ENCODE results near the gene SPIRE2.
A peak's percentile ranks its signal among the peaks of the same experiment; 100 is the strongest.
"Not testable (repeated sequence)": the region's sequence is repeated elsewhere in the genome, so short reads cannot be mapped to it uniquely, and the experiment has no call there.

The SPIRE2 gene

GRCh38 chr16:89828199-89828869 is at the start of gene SPIRE2:
TSS of gene SPIRE2 (plus strand) at chr16:89828475. CDS start at chr16:89828551, 76 bp downstream.
- DNase-seq (ENCODE audit: low read depth), result peak; percentile 84

DNA sequence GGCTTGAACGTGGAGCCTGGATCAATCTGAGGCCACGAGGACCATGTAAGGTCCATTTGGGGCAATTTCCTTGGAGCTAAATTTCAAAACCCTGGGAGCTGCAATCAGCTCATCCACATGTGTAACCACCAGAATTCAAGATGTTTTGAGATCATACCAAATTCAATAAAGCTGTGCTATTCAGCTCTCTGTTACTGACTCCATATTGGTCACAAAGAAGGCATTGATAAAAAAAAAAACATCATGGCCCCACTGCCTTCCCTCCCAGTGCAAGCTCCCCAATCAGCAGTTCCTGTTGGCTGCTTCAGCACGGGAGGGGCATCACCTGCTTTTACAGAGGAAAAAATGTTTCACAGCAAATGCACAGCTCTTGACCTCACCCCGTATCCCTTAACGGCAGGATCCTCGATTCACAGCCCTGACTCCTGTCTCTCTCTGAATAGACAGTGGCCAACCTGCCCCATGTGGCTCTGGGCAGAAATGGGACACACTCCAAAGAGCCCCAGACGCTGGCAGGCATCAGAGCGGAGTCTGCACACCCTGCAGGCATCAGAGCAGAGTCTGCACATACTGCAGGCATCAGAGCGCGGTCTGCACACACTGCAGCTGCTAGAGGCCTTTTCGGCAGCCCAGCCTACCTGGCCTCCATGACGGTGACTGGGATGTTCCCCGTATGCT is 48.9 kb upstream of the SPIRE2 start:
- DNase-seq (ENCODE audit: low read depth), result no peak

- DNase-seq (ENCODE audit: low read depth), result no peak
Measured at GRCh38 chr16:89779909-89780305, 48.4 kb upstream of the SPIRE2 start.

GRCh38 chr16:89782489-89782888 is 45.8 kb upstream of the SPIRE2 start:
- DNase-seq (ENCODE audit: low read depth), result no peak

GRCh38 chr16:89783952-89784351 is 44.3 kb upstream of the SPIRE2 start:
- not testable (repeated sequence) for DNase-seq (ENCODE audit: low read depth)

DNA sequence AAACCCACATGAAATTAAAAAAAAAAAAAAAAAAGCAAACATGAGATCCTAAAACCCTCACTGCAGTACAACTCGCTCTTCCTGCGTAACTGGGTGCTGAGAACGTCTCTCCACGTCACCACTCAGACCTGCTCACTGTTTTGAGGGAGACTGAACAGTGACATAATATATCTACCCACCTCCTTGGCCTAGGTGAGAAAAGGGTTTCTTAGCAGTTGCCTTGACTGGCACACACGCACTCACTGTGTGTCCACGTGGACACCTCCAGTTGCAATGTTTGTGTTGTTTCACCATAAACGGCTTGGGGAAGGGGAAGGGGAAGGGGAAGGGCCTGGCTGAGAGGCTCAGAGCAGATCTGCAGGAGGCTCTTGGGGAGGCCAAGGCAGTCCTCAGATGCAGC is 43.9 kb upstream of the SPIRE2 start:
- DNase-seq (ENCODE audit: low read depth), result no peak

DNA sequence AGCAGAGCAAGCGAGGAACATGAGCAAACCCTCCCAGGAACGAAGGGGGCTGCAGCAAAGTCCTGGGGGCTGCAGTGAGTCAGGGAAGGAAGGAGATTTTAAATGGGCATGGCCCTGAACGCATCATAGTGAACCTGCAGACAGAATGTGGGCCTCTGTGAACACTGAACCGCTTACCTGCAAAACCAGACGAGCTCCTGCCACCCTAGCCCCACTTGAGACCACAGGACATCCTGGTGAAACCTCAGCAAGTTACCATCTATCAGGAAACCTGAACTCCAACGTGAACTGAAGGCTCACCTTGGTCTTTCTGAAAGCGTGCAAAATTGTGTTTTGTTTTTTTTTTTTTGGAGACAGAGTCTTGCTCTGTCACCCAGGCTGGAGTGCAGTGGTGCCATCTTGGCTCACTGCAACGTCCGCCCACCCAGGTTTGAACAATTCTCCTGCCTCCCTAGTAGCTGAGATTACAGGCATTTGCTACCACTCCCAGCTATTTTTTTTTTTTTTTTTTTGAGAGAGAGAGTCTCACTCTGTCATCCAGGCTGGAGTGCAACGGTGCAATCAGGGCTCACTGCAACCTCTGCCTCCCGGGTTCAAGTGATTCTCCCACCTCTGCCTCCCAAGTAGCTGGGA is 42.6 kb upstream of the SPIRE2 start:
- DNase-seq (ENCODE audit: low read depth), result no peak

- no peak for DNase-seq (ENCODE audit: low read depth)
Measured at GRCh38 chr16:89786474-89787364, 41.6 kb upstream of the SPIRE2 start.

- no peak for DNase-seq (ENCODE audit: low read depth)
Measured at GRCh38 chr16:89787365-89787805, 40.9 kb upstream of the SPIRE2 start.

GRCh38 chr16:89791278-89791995 is 36.8 kb upstream of the SPIRE2 start:
- no peak for DNase-seq (ENCODE audit: low read depth)

GRCh38 chr16:89793092-89793491 is 35.2 kb upstream of the SPIRE2 start:
- peak; percentile 36 for DNase-seq (ENCODE audit: low read depth)

- no peak for DNase-seq (ENCODE audit: low read depth)
Measured at GRCh38 chr16:89793955-89794354, 34.3 kb upstream of the SPIRE2 start.

DNA sequence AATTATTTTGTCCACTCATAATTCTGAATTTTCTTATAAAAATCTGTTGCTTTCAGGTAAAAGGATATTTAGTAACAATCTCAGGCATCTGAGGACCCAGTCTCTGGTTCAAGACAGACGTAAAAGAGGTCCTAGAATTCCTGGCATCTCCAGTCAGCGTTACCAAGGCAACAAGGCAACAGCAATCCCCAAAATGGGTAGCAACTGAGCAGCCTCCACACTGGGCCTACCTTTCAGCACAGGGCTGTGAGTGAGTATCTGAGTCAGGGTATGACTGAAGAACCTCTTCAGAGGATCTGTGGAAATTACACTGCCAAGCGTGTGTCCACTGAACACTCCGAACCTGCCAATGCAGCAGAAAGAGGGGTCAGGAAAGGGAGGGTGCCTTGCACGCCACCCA is 32.6 kb upstream of the SPIRE2 start:
- no peak for DNase-seq (ENCODE audit: low read depth)

DNA sequence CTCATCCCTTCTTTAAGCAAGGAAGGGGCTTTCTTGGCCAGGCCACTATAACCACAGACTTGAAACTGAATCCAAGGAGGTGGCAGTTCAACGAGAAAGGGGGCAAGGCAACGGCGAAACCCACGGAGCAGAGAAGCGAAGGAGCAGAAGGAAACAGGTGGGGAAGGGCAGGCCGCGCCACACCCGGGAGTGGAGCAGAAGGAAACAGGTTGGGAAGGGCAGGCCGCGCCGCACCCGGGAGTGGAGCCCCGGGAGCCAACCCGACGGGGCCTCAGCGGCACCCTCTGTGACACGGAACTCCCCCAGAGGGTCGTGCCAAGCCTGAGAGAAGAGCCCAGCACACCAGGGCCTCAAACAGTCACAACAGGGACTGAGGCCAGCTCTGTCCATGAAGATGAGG is 32.2 kb upstream of the SPIRE2 start:
- DNase-seq (ENCODE audit: low read depth), result no peak

DNA sequence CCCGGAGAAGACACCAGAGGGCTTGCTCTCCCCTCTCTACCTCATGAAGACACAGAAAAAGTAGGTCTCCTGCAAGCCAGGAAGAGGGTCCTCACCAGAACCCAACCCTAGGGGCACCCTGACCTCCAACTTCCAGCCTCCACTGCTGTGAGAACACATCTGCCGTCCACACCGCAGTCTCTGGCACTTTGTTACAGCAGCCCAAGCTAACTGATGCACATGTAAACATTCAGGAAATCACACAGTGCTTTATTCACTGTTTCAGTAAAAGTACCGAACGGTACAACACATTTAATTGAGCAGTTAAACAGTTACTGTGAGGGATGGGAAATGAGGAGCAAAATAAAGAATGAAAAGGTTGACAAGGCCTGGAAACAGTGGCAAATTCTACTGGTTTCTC is 30.1 kb upstream of the SPIRE2 start:
- no peak for DNase-seq (ENCODE audit: low read depth)

GRCh38 chr16:89798832-89799370 is 29.4 kb upstream of the SPIRE2 start:
- DNase-seq (ENCODE audit: low read depth), result no peak

DNA sequence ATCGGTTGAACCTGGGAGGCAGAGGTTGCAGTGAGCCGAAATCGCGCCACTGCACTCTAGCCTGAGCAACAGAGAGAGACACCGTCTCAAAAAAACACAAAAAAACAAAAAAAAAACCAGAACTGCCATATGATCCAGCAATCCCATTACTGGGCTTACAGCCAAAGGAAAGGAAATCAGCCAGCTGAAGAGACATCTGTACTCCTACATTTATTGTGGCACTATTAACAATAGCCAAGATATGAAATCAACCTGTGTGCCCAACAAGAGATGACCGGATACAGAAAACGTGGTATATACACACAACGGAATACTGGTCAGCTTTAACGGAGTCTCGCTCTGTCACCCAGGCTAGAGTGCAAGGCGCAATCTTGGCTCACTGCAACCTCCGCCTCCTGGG is 26.5 kb upstream of the SPIRE2 start:
- DNase-seq (ENCODE audit: low read depth), result peak; percentile 9

DNA sequence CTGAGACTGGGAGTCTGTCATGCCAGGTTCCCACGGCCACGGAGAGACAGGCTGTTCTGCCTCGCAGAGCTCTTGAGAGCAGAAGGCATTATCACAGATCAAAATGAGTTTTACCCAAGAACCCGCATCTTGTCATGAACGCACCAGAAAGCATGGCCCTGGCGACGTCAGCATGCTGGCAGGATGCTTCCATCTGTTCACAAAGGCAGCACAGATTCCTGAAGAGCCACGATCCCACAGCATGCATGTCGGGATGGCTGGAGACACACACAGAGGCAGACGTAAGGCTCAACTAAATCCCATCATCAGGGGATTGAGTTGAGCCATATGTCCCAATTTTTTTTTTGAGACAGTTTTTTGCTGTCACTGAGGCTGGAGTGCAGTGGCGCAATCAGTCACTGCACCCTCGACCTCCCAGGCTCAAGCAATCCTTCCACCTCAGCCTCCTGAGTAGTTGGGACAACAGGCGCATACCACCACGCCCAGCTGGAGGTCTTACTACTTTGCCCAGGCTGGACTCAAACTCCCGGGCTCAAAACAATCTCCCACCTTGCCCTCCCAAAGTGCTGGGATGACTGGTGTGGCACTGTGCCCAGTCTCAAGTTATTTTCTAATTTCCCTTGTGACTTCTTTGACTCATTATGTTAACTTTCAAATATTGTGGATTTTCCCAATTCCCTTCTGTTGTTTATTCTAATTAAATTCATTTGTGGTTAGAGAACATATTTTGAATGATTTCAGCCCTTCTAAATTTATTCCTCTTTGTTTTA is 23.0 kb upstream of the SPIRE2 start:
- DNase-seq (ENCODE audit: low read depth), result peak; percentile 90

DNA sequence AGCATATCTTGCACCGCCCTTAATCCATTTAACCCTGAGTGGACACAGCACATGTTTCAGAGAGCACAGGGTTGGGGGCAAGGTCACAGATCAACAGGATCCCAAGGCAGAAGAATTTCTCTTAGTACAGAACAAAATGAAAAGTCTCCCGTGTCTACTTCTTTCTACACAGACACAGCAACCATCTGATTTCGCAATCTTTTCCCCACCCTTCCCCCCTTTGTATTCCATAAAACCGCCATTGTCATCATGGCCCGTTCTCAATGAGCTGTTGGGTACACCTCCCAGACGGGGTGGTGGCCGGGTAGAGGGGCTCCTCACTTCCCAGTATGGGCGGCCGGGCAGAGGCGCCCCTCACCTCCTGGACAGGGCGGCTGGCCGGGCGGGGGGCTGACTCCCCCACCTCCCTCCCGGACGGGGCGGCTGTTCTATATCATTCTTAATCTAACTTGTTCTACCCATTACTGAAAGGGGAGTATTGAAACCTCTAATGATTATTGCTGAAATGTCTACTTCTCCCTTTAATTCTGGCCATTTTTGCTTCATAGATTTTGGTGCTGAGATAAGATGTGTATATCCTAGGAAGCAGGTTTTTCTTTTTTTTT is 21.6 kb upstream of the SPIRE2 start:
- DNase-seq (ENCODE audit: low read depth), result not testable (repeated sequence)

- no peak for DNase-seq (ENCODE audit: low read depth)
Measured at GRCh38 chr16:89808475-89808874, 19.8 kb upstream of the SPIRE2 start.
